Dendritic cell treated with granulocyte-macrophage colony-stimulating factor and Interleukin-4, amounts not matched to agents 40 ng/mL and 50 ng/mL, for 4 days (primary cell): ENCODE data around the gene ADAMTSL1.

Experiments used
- H3K27ac Mint-ChIP-seq: one replicate; pipeline ENCODE4 v1.8.0; 2022; ENCODE audit warnings: mild to moderate bottlenecking, mixed read lengths
- H3K27me3 Mint-ChIP-seq: one replicate; pipeline ENCODE4 v1.8.0; 2022; ENCODE audit warnings: mild to moderate bottlenecking, mixed read lengths
- H3K36me3 Mint-ChIP-seq: one replicate; pipeline ENCODE4 v1.8.0; 2022; ENCODE audit warnings: low read depth, mixed read lengths
- H3K4me1 Mint-ChIP-seq: one replicate; pipeline ENCODE4 v1.8.0; 2022; ENCODE audit warnings: low read depth, mixed read lengths
- H3K4me3 Mint-ChIP-seq: one replicate; pipeline ENCODE4 v1.8.0; 2022; ENCODE audit warnings: mild to moderate bottlenecking, moderate library complexity, mixed read lengths
- H3K9me3 Mint-ChIP-seq: one replicate; pipeline ENCODE4 v1.8.0; 2022; ENCODE audit warnings: mixed read lengths
- intact Hi-C: fragments of 100-400 bp; cut with micrococcal nuclease; formaldehyde crosslinking; loops from one replicate; pipeline ENCODE4 v1.15.0; 2022

ADAMTSL1 gene

GRCh38 chr9:18694959-18695668 lies 221.2 kb downstream of the ADAMTSL1 start:
- H3K27ac Mint-ChIP-seq = no peak overlapping the region
- intact Hi-C loops = no loop called here
- H3K4me3 Mint-ChIP-seq = no peak overlapping the region
- H3K36me3 Mint-ChIP-seq = no peaks in the 10 kb centered on the region
- H3K9me3 Mint-ChIP-seq = peaks cover 31% of the 10 kb centered on the region
- H3K27me3 Mint-ChIP-seq = no peaks in the 10 kb centered on the region
- no peaks in the 10 kb centered on the region for H3K4me1 Mint-ChIP-seq

- intact Hi-C loops = no loop called here
- Mint-ChIP-seq H3K4me1 (no peaks in the 10 kb centered on the region), H3K4me3 (no peak overlapping the region), H3K36me3 (no peaks in the 10 kb centered on the region), H3K27me3 (no peaks in the 10 kb centered on the region), H3K27ac (no peak overlapping the region), H3K9me3 (peaks cover 25% of the 10 kb centered on the region)
Observed at GRCh38 chr9:18698992-18699391, 225.0 kb downstream of the ADAMTSL1 start.

- H3K9me3 Mint-ChIP-seq = peaks cover 17% of the 10 kb centered on the region
- no peak overlapping the region for H3K27ac Mint-ChIP-seq
- intact Hi-C loops = no loop called here
- no peaks in the 10 kb centered on the region for H3K36me3 Mint-ChIP-seq
- H3K4me1 Mint-ChIP-seq = no peaks in the 10 kb centered on the region
- H3K4me3 Mint-ChIP-seq = no peak overlapping the region
- no peaks in the 10 kb centered on the region for H3K27me3 Mint-ChIP-seq
Observed at GRCh38 chr9:18699764-18700163, 225.8 kb downstream of the ADAMTSL1 start.

- intact Hi-C loops = no loop called here
- no peaks in the 10 kb centered on the region for H3K36me3 Mint-ChIP-seq
Observed at GRCh38 chr9:18700714-18701113, 226.8 kb downstream of the ADAMTSL1 start.

GRCh38 chr9:18703151-18703900 lies 229.4 kb downstream of the ADAMTSL1 start:
- Mint-ChIP-seq H3K9me3 (no peaks in the 10 kb centered on the region), H3K27ac (no peak overlapping the region), H3K4me3 (no peak overlapping the region), H3K4me1 (no peaks in the 10 kb centered on the region), H3K27me3 (no peaks in the 10 kb centered on the region), H3K36me3 (no peaks in the 10 kb centered on the region)
- intact Hi-C loops = no loop called here

More at GRCh38 chr9:18700714-18701113, 226.8 kb downstream of the ADAMTSL1 start:
- Mint-ChIP-seq H3K4me1 (no peaks in the 10 kb centered on the region), H3K9me3 (peaks cover 9% of the 10 kb centered on the region), H3K4me3 (no peak overlapping the region), H3K27me3 (no peaks in the 10 kb centered on the region), H3K27ac (no peak overlapping the region)

- Mint-ChIP-seq H3K4me1 (no peaks in the 10 kb centered on the region), H3K9me3 (no peaks in the 10 kb centered on the region), H3K4me3 (no peak overlapping the region), H3K27me3 (no peaks in the 10 kb centered on the region), H3K27ac (no peak overlapping the region), H3K36me3 (no peaks in the 10 kb centered on the region)
- intact Hi-C loops = no loop called here
Observed at GRCh38 chr9:18703901-18704379, 230.0 kb downstream of the ADAMTSL1 start.

- intact Hi-C loops = no loop called here
- Mint-ChIP-seq H3K4me3 (no peak overlapping the region), H3K36me3 (no peaks in the 10 kb centered on the region), H3K9me3 (no peaks in the 10 kb centered on the region), H3K27ac (no peak overlapping the region), H3K27me3 (no peaks in the 10 kb centered on the region), H3K4me1 (no peaks in the 10 kb centered on the region)
Observed at GRCh38 chr9:18705796-18706392, 231.9 kb downstream of the ADAMTSL1 start.

- no peaks in the 10 kb centered on the region for H3K27me3 Mint-ChIP-seq
- no peak overlapping the region for H3K4me3 Mint-ChIP-seq
- H3K9me3 Mint-ChIP-seq = no peaks in the 10 kb centered on the region
- intact Hi-C loops = no loop called here
- H3K27ac Mint-ChIP-seq = no peak overlapping the region
- H3K36me3 Mint-ChIP-seq = no peaks in the 10 kb centered on the region
- no peaks in the 10 kb centered on the region for H3K4me1 Mint-ChIP-seq
Observed at GRCh38 chr9:18706648-18707047, 232.7 kb downstream of the ADAMTSL1 start.

- Mint-ChIP-seq H3K4me3 (no peak overlapping the region), H3K9me3 (no peaks in the 10 kb centered on the region), H3K27ac (no peak overlapping the region), H3K27me3 (no peaks in the 10 kb centered on the region), H3K4me1 (no peaks in the 10 kb centered on the region), H3K36me3 (no peaks in the 10 kb centered on the region)
- intact Hi-C loops = no loop called here
Observed at GRCh38 chr9:18707061-18707461, 233.1 kb downstream of the ADAMTSL1 start.

- H3K27me3 Mint-ChIP-seq = no peaks in the 10 kb centered on the region
- H3K4me3 Mint-ChIP-seq = no peak overlapping the region
- H3K27ac Mint-ChIP-seq = no peak overlapping the region
- no peaks in the 10 kb centered on the region for H3K4me1 Mint-ChIP-seq
- intact Hi-C loops = no loop called here
- H3K9me3 Mint-ChIP-seq = no peaks in the 10 kb centered on the region
- H3K36me3 Mint-ChIP-seq = no peaks in the 10 kb centered on the region
Observed at GRCh38 chr9:18707489-18708205, 233.7 kb downstream of the ADAMTSL1 start.

- no peaks in the 10 kb centered on the region for H3K4me1 Mint-ChIP-seq
- no peaks in the 10 kb centered on the region for H3K9me3 Mint-ChIP-seq
Observed at GRCh38 chr9:18708429-18708828, 234.5 kb downstream of the ADAMTSL1 start.

GRCh38 chr9:18710065-18710464 lies 236.1 kb downstream of the ADAMTSL1 start:
- intact Hi-C loops = no loop called here
- H3K4me3 Mint-ChIP-seq = no peak overlapping the region
- no peak overlapping the region for H3K27ac Mint-ChIP-seq
- H3K27me3 Mint-ChIP-seq = no peaks in the 10 kb centered on the region
- H3K9me3 Mint-ChIP-seq = no peaks in the 10 kb centered on the region
- H3K36me3 Mint-ChIP-seq = no peaks in the 10 kb centered on the region
- H3K4me1 Mint-ChIP-seq = no peaks in the 10 kb centered on the region

More at GRCh38 chr9:18708429-18708828, 234.5 kb downstream of the ADAMTSL1 start:
- H3K4me3 Mint-ChIP-seq = no peak overlapping the region
- H3K27me3 Mint-ChIP-seq = no peaks in the 10 kb centered on the region
- H3K27ac Mint-ChIP-seq = no peak overlapping the region
- no peaks in the 10 kb centered on the region for H3K36me3 Mint-ChIP-seq
- intact Hi-C loops = no loop called here

- Mint-ChIP-seq H3K27me3 (no peaks in the 10 kb centered on the region), H3K36me3 (no peaks in the 10 kb centered on the region), H3K27ac (no peak overlapping the region), H3K4me1 (no peaks in the 10 kb centered on the region), H3K4me3 (no peak overlapping the region), H3K9me3 (no peaks in the 10 kb centered on the region)
- intact Hi-C loops = no loop called here
Observed at GRCh38 chr9:18717759-18718158, 243.8 kb downstream of the ADAMTSL1 start.

GRCh38 chr9:18718393-18718792 lies 244.4 kb downstream of the ADAMTSL1 start:
- Mint-ChIP-seq H3K36me3 (no peaks in the 10 kb centered on the region), H3K4me3 (no peak overlapping the region), H3K4me1 (no peaks in the 10 kb centered on the region), H3K27ac (no peak overlapping the region), H3K9me3 (no peaks in the 10 kb centered on the region), H3K27me3 (no peaks in the 10 kb centered on the region)
- intact Hi-C loops = no loop called here
